Rectal smooth muscle tissue (tissue), 1 donor: ENCODE results near the gene MRPL16.
"Not testable (repeated sequence)": the region's sequence is repeated elsewhere in the genome, so short reads cannot be mapped to it uniquely, and the experiment has no call there.

Source experiments
- H3K27ac ChIP-seq: one replicate; pipeline ENCODE4 v1.7.0; 2013; ENCODE audit warnings: low read depth, low read length, inconsistent platforms
- H3K27me3 ChIP-seq: one replicate; pipeline ENCODE4 v1.7.0; 2013; ENCODE audit warnings: low read length; ENCODE audit not compliant: control insufficient read depth, insufficient read depth
- H3K36me3 ChIP-seq: one replicate; pipeline ENCODE4 v1.7.0; 2013; ENCODE audit warnings: low read length; ENCODE audit not compliant: control insufficient read depth, insufficient read depth
- H3K4me1 ChIP-seq: one replicate; pipeline ENCODE4 v1.7.0; 2013; ENCODE audit warnings: low read length; ENCODE audit not compliant: control insufficient read depth, insufficient read depth
- H3K4me3 ChIP-seq: one replicate; pipeline ENCODE4 v1.7.0; 2013; ENCODE audit warnings: low read length
- H3K9ac ChIP-seq: one replicate; pipeline ENCODE4 v1.7.0; 2013; ENCODE audit warnings: low read length

The MRPL16 gene

GRCh38 chr11:59841514-59841913 is 30.9 kb upstream of the MRPL16 start:
- H3K36me3 ChIP-seq, result no peaks in the 10 kb centered on the region
- H3K9ac ChIP-seq, result no peak overlapping the region

GRCh38 chr11:59839615-59840014 is 29.0 kb upstream of the MRPL16 start:
- Histone ChIP-seq H3K4me3 (no peak overlapping the region), H3K27ac (no peak overlapping the region), H3K4me1 (no peaks in the 10 kb centered on the region), H3K9ac (no peak overlapping the region), H3K36me3 (no peaks in the 10 kb centered on the region), H3K27me3 (no peaks in the 10 kb centered on the region)

More at GRCh38 chr11:59841514-59841913, 30.9 kb upstream of the MRPL16 start:
- no peak overlapping the region for H3K4me3 ChIP-seq
- H3K4me1 ChIP-seq, result no peaks in the 10 kb centered on the region
- H3K27ac ChIP-seq, result no peak overlapping the region
- H3K27me3 ChIP-seq, result no peaks in the 10 kb centered on the region

- Histone ChIP-seq H3K36me3 (no peaks in the 10 kb centered on the region), H3K27ac (no peak overlapping the region), H3K4me3 (no peak overlapping the region), H3K9ac (no peak overlapping the region), H3K4me1 (no peaks in the 10 kb centered on the region), H3K27me3 (no peaks in the 10 kb centered on the region)
These were observed 23.0 kb upstream of the MRPL16 start for GRCh38 chr11:59833602-59834001.

- Histone ChIP-seq H3K36me3 (no peaks in the 10 kb centered on the region), H3K4me1 (no peaks in the 10 kb centered on the region), H3K27ac (no peak overlapping the region), H3K9ac (no peak overlapping the region), H3K27me3 (no peaks in the 10 kb centered on the region), H3K4me3 (no peak overlapping the region)
These were observed 18.8 kb upstream of the MRPL16 start for GRCh38 chr11:59829358-59829757.

GRCh38 chr11:59822989-59823566 is 12.5 kb upstream of the MRPL16 start:
- Histone ChIP-seq H3K27ac (no peak overlapping the region), H3K36me3 (no peaks in the 10 kb centered on the region), H3K4me1 (no peaks in the 10 kb centered on the region), H3K27me3 (no peaks in the 10 kb centered on the region), H3K4me3 (no peak overlapping the region), H3K9ac (no peak overlapping the region)

- H3K9ac ChIP-seq, result no peak overlapping the region
- no peaks in the 10 kb centered on the region for H3K36me3 ChIP-seq
- no peak overlapping the region for H3K4me3 ChIP-seq
- H3K27me3 ChIP-seq, result no peaks in the 10 kb centered on the region
- no peak overlapping the region for H3K27ac ChIP-seq
- no peaks in the 10 kb centered on the region for H3K4me1 ChIP-seq
These were observed 8.0 kb upstream of the MRPL16 start for GRCh38 chr11:59818572-59818971.

GRCh38 chr11:59816434-59816833 is 5.9 kb upstream of the MRPL16 start:
- not testable (repeated sequence) for H3K4me1 ChIP-seq

GRCh38 chr11:59815754-59816153 is 5.2 kb upstream of the MRPL16 start:
- Histone ChIP-seq H3K27ac (no peak overlapping the region), H3K9ac (no peak overlapping the region), H3K36me3 (no peaks in the 10 kb centered on the region), H3K27me3 (no peaks in the 10 kb centered on the region), H3K4me1 (no peaks in the 10 kb centered on the region), H3K4me3 (no peak overlapping the region)

More at GRCh38 chr11:59816434-59816833, 5.9 kb upstream of the MRPL16 start:
- not testable (repeated sequence) for H3K4me3 ChIP-seq, H3K36me3 ChIP-seq, H3K9ac ChIP-seq, H3K27me3 ChIP-seq, H3K27ac ChIP-seq

GRCh38 chr11:59814021-59814420 is 3.4 kb upstream of the MRPL16 start:
- H3K27me3 ChIP-seq, result no peaks in the 10 kb centered on the region
- H3K9ac ChIP-seq, result no peak overlapping the region
- no peaks in the 10 kb centered on the region for H3K36me3 ChIP-seq
- H3K4me3 ChIP-seq, result no peak overlapping the region
- no peak overlapping the region for H3K27ac ChIP-seq
- peaks cover 5% of the 10 kb centered on the region for H3K4me1 ChIP-seq

GRCh38 chr11:59813364-59813763 is 2.8 kb upstream of the MRPL16 start:
- Histone ChIP-seq H3K27me3 (no peaks in the 10 kb centered on the region), H3K4me1 (peaks cover 5% of the 10 kb centered on the region), H3K9ac (no peak overlapping the region), H3K27ac (no peak overlapping the region), H3K36me3 (no peaks in the 10 kb centered on the region), H3K4me3 (no peak overlapping the region)

GRCh38 chr11:59812220-59812619 is 1.6 kb upstream of the MRPL16 start:
- Histone ChIP-seq H3K36me3 (peaks cover 2% of the 10 kb centered on the region), H3K4me1 (peaks cover 5% of the 10 kb centered on the region), H3K4me3 (no peak overlapping the region), H3K27ac (no peak overlapping the region), H3K27me3 (no peaks in the 10 kb centered on the region), H3K9ac (no peak overlapping the region)

GRCh38 chr11:59810911-59811259 is 307 bp upstream of the MRPL16 start:
- H3K9ac ChIP-seq, result no peak overlapping the region
- peaks cover 5% of the 10 kb centered on the region for H3K4me1 ChIP-seq
- H3K27ac ChIP-seq, result peak overlapping the region; percentile 52
- no peaks in the 10 kb centered on the region for H3K27me3 ChIP-seq
- H3K4me3 ChIP-seq, result peak overlapping the region; percentile 75
- H3K36me3 ChIP-seq, result peaks cover 14% of the 10 kb centered on the region

GRCh38 chr11:59807047-59807610 is 3.4 kb downstream of the MRPL16 start:
- peaks cover 14% of the 10 kb centered on the region for H3K36me3 ChIP-seq

More at GRCh38 chr11:59807047-59807610, 3.4 kb downstream of the MRPL16 start:
- Histone ChIP-seq H3K27ac (no peak overlapping the region), H3K4me1 (peaks cover 5% of the 10 kb centered on the region), H3K9ac (no peak overlapping the region), H3K4me3 (no peak overlapping the region), H3K27me3 (no peaks in the 10 kb centered on the region)
